ENCODE results near the gene LUC7L3. TPM values are rescaled to one million over a fixed set of nuclear protein-coding genes. Genes with fewer than 3 reads are reported as not detected.
A peak's percentile ranks its signal among the peaks of the same experiment; 100 is the strongest.

The LUC7L3 gene
- total and polyA plus RNA-seq, 2 experiments from 2014 or later, result 56.9 to 156 TPM

DNA sequence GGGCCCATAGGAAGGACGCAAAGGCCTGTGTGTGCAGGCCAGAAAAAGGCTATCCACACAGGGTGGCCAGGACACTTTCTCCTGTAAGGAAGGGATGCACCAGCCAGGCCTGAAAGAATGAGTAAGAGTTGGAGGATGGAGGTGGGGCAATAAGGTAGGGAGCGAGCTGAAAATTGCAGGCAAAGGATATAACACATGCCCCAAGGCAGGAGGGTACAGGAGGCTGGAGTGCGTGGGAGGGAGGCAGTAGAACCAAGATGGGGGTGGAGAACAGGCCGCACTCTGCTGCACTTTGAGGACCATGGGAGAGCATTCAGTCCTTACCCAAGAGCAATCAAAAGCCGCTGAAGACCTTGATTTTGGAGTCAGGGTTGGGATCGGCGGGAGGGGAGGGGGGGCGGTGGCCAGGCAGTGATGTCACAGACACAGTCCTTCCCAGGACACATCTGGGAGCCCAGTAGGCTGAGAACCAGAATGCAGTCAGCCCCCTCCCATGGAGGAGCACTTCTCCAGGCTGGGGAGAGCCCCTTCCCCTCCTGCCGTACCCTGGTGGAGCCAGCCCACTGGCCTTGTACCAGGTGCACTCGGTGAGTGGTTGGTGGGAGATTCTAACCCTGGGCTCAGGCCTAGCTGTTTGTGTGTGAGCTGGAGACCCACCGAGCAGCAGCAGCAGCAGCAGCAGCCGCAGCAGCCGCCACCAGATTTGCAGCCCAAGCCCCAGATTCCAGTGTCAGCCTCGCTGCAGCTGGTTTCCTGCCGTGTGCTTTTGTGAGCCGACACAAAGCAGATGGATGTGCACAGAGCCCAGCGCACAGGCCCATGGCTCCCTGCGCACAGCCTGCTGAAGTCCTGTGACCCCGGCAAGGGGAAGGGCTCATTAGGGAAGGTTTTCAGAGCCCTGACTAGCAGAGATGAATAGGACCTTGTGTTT lies 29.2 kb upstream of the LUC7L3 start:
- Histone ChIP-seq H3K4me2 (no peak overlapping the region), H3K79me2 (no peaks in the 10 kb centered on the region), H3K9me3 (ENCODE audit: low read depth) (no peaks in the 10 kb centered on the region), H3K27ac (peak overlapping the region; percentile 99), H3K4me1 (ENCODE audit: insufficient read depth) (peaks cover 68% of the 10 kb centered on the region), H3K36me3 (replicated peaks; ENCODE audit: insufficient read depth, low read depth) (no peaks in the 10 kb centered on the region), H4K20me1 (ENCODE audit: insufficient read depth, poor library complexity, severe bottlenecking) (no peaks in the 10 kb centered on the region), H3K27me3 (no peaks in the 10 kb centered on the region), H2AFZ (no peak overlapping the region), H3K4me3 (no peak overlapping the region), H3K9me2 (replicated peaks; ENCODE audit: insufficient read depth) (no peaks in the 10 kb centered on the region)
- 60% methylated on average over 19 of the region's 19 CpGs for WGBS (ENCODE audit: low lambda C conversion rate, missing lambda C conversion rate)
- DNase-seq (ENCODE audit: low spot score), result no peak
- no peak for TF ChIP-seq EZH2phosphoT487 (IDR thresholded peaks at IDR 0.05; ENCODE audit: low read depth, severe bottlenecking, unreplicated experiment)
- TF ChIP-seq CTCF (IDR thresholded peaks at IDR 0.05; ENCODE audit: poor library complexity), result no peak
- TF ChIP-seq EZH2 (IDR thresholded peaks at IDR 0.05; ENCODE audit: borderline replicate concordance), result no peak

GRCh38 chr17:50690887-50691549 lies 28.4 kb upstream of the LUC7L3 start:
- H3K4me2 ChIP-seq, result peak overlapping the region; percentile 62
- H3K36me3 ChIP-seq (replicated peaks; ENCODE audit: insufficient read depth, low read depth), result no peaks in the 10 kb centered on the region
- H3K9me2 ChIP-seq (replicated peaks; ENCODE audit: insufficient read depth), result no peaks in the 10 kb centered on the region
- no peak overlapping the region for H2AFZ ChIP-seq
- H4K20me1 ChIP-seq (ENCODE audit: insufficient read depth, poor library complexity, severe bottlenecking), result no peaks in the 10 kb centered on the region
- no peak for DNase-seq (ENCODE audit: low spot score)
- H3K79me2 ChIP-seq, result no peaks in the 10 kb centered on the region
- no peaks in the 10 kb centered on the region for H3K27me3 ChIP-seq
- peak overlapping the region; percentile 99 for H3K27ac ChIP-seq
- peaks cover 61% of the 10 kb centered on the region for H3K4me1 ChIP-seq (ENCODE audit: insufficient read depth)
- H3K9me3 ChIP-seq (ENCODE audit: low read depth), result no peaks in the 10 kb centered on the region
- H3K4me3 ChIP-seq, result no peak overlapping the region
- 65% methylated on average over 9 of the region's 9 CpGs for WGBS (ENCODE audit: low lambda C conversion rate, missing lambda C conversion rate)
- TF ChIP-seq EZH2phosphoT487 (IDR thresholded peaks at IDR 0.05; ENCODE audit: low read depth, severe bottlenecking, unreplicated experiment) (no peak), CTCF (IDR thresholded peaks at IDR 0.05; ENCODE audit: poor library complexity) (no peak), EZH2 (IDR thresholded peaks at IDR 0.05; ENCODE audit: borderline replicate concordance) (no peak)

DNA sequence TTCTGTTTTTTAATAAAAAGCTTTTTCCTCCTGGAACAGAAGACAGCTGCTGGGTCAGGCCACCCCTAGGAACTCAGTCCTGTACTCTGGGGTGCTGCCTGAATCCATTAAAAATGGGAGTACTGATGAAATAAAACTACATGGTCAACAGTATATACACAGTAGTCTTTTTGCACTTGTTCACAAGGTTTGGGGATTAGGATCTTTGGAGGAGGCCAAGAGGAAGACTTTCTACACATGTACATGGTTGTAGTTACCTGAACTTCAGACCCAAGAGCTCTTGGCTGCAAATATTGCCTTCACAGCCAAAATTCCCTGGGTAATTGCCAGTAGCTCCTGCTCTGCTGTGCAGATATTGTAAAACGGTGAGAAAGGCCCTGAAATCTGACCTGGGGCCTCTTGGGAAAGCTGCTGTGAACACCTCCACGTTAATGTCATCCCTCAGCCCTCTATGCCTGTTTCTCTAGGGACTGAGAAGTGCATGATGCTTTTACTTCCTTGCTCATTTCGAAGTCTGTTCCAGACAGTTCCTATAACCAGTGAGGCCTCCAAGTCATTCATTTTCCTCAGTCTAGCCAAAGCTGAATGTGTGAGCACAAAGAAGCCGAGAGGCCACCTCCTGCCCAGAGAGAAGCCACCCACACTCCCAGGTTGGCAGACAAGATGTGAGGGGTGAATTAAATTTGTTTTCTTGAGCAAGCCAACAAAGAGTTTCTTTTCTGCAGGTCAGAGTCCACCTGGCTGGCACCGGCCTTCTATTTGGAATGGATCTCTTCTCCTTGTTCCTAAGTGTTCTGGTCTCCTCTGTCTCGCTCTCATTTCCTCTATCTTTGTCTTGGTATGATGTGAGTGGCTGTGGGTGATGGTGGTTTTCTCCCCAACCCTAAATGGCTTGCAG lies 27.6 kb upstream of the LUC7L3 start:
- DNase-seq (ENCODE audit: low spot score), result no peak
- WGBS (ENCODE audit: low lambda C conversion rate, missing lambda C conversion rate), result 65% methylated on average over 6 of the region's 6 CpGs
- Histone ChIP-seq H3K4me3 (no peak overlapping the region), H3K27ac (peak overlapping the region; percentile 99), H3K36me3 (replicated peaks; ENCODE audit: insufficient read depth, low read depth) (no peaks in the 10 kb centered on the region), H3K9me3 (ENCODE audit: low read depth) (no peaks in the 10 kb centered on the region), H3K27me3 (no peaks in the 10 kb centered on the region), H2AFZ (no peak overlapping the region), H4K20me1 (ENCODE audit: insufficient read depth, poor library complexity, severe bottlenecking) (no peaks in the 10 kb centered on the region), H3K9me2 (replicated peaks; ENCODE audit: insufficient read depth) (no peaks in the 10 kb centered on the region), H3K4me1 (ENCODE audit: insufficient read depth) (peaks cover 56% of the 10 kb centered on the region), H3K4me2 (peak overlapping the region; percentile 62), H3K79me2 (no peaks in the 10 kb centered on the region)
- no peak for TF ChIP-seq CTCF (IDR thresholded peaks at IDR 0.05; ENCODE audit: poor library complexity)
- no peak for TF ChIP-seq EZH2 (IDR thresholded peaks at IDR 0.05; ENCODE audit: borderline replicate concordance)
- TF ChIP-seq EZH2phosphoT487 (IDR thresholded peaks at IDR 0.05; ENCODE audit: low read depth, severe bottlenecking, unreplicated experiment), result no peak
